ENCODE data around the gene ZBTB42.

DNA sequence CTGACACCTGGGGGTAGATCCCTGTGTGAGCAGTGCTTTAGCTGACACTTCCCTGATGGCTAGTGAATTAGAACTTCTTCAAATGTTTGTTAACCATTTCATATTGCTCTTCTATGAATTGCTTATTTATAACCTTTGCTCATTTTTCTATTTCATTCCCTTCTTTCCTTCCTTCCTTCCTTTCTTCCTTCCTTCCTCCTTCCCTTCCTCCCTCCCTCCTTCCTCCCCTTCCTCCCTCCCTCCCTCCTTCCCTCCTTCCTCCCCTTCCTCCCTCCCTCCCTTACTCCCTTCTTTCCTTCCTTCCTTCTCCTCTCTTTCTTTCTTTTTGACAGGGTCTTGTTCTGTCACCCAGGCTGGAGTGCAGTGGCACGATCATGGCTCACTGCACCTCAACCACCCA is 40.8 kb downstream of the ZBTB42 start:
- TF ChIP-seq POLR2AphosphoS5 (IDR thresholded peaks at IDR 0.05; ENCODE audit: low read depth, low read length): no peak
- TF ChIP-seq TAF1 (IDR thresholded peaks at IDR 0.05; ENCODE audit: borderline replicate concordance, insufficient read depth, low read length): no peak
- TF ChIP-seq SIN3A (IDR thresholded peaks at IDR 0.05; ENCODE audit: borderline replicate concordance, insufficient read depth, low read length): no peak
- TF ChIP-seq, protein P1, sequence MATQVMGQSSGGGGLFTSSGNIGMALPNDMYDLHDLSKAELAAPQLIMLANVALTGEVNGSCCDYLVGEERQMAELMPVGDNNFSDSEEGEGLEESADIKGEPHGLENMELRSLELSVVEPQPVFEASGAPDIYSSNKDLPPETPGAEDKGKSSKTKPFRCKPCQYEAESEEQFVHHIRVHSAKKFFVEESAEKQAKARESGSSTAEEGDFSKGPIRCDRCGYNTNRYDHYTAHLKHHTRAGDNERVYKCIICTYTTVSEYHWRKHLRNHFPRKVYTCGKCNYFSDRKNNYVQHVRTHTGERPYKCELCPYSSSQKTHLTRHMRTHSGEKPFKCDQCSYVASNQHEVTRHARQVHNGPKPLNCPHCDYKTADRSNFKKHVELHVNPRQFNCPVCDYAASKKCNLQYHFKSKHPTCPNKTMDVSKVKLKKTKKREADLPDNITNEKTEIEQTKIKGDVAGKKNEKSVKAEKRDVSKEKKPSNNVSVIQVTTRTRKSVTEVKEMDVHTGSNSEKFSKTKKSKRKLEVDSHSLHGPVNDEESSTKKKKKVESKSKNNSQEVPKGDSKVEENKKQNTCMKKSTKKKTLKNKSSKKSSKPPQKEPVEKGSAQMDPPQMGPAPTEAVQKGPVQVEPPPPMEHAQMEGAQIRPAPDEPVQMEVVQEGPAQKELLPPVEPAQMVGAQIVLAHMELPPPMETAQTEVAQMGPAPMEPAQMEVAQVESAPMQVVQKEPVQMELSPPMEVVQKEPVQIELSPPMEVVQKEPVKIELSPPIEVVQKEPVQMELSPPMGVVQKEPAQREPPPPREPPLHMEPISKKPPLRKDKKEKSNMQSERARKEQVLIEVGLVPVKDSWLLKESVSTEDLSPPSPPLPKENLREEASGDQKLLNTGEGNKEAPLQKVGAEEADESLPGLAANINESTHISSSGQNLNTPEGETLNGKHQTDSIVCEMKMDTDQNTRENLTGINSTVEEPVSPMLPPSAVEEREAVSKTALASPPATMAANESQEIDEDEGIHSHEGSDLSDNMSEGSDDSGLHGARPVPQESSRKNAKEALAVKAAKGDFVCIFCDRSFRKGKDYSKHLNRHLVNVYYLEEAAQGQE (IDR thresholded peaks at IDR 0.05; ENCODE audit: insufficient read depth in 1 of 2, low read depth in 2 of 2, low read length in 2 of 2): no peak
- no peak for TF ChIP-seq FOXP2 (optimal IDR thresholded peaks at IDR 0.05; ENCODE audit: borderline replicate concordance, extremely low read depth, extremely low read length, insufficient read depth)
